ENCODE results near the gene GABRA4.

Gene GABRA4

GRCh38 chr4:46958742-46959488 is 34.5 kb downstream of the GABRA4 start:
- no peak overlapping the region for H3K4me3 ChIP-seq (ENCODE audit: low read length)
- no peak for DNase-seq (ENCODE audit: low read depth)
- TF ChIP-seq CTCF (conservative IDR thresholded peaks at IDR 0.05; ENCODE audit: low read length), result no peak

GRCh38 chr4:46956451-46956850 is 36.9 kb downstream of the GABRA4 start:
- no peak for TF ChIP-seq CTCF (conservative IDR thresholded peaks at IDR 0.05; ENCODE audit: low read length)
- DNase-seq (ENCODE audit: low read depth), result no peak
- H3K4me3 ChIP-seq (ENCODE audit: low read length), result no peak overlapping the region

GRCh38 chr4:46955601-46956000 is 37.8 kb downstream of the GABRA4 start:
- no peak overlapping the region for H3K4me3 ChIP-seq (ENCODE audit: low read length)
- no peak for DNase-seq (ENCODE audit: low read depth)
- TF ChIP-seq CTCF (conservative IDR thresholded peaks at IDR 0.05; ENCODE audit: low read length), result no peak

- no peak for TF ChIP-seq CTCF (conservative IDR thresholded peaks at IDR 0.05; ENCODE audit: low read length)
- H3K4me3 ChIP-seq (ENCODE audit: low read length), result no peak overlapping the region
- no peak for DNase-seq (ENCODE audit: low read depth)
Measured at GRCh38 chr4:46954643-46955042, 38.7 kb downstream of the GABRA4 start.

GRCh38 chr4:46953564-46953963 is 39.8 kb downstream of the GABRA4 start:
- TF ChIP-seq CTCF (conservative IDR thresholded peaks at IDR 0.05; ENCODE audit: low read length), result no peak
- no peak overlapping the region for H3K4me3 ChIP-seq (ENCODE audit: low read length)
- DNase-seq (ENCODE audit: low read depth), result no peak

GRCh38 chr4:46952451-46952850 is 40.9 kb downstream of the GABRA4 start:
- TF ChIP-seq CTCF (conservative IDR thresholded peaks at IDR 0.05; ENCODE audit: low read length), result no peak
- no peak for DNase-seq (ENCODE audit: low read depth)
- H3K4me3 ChIP-seq (ENCODE audit: low read length), result no peak overlapping the region

- DNase-seq (ENCODE audit: low read depth), result no peak
- TF ChIP-seq CTCF (conservative IDR thresholded peaks at IDR 0.05; ENCODE audit: low read length), result no peak
Measured at GRCh38 chr4:46950826-46951225, 42.6 kb downstream of the GABRA4 start.

More at GRCh38 chr4:46950826-46951225, 42.6 kb downstream of the GABRA4 start:
- H3K4me3 ChIP-seq (ENCODE audit: low read length), result no peak overlapping the region
